Measurements from ENCODE around the gene ELAVL1.

DNA sequence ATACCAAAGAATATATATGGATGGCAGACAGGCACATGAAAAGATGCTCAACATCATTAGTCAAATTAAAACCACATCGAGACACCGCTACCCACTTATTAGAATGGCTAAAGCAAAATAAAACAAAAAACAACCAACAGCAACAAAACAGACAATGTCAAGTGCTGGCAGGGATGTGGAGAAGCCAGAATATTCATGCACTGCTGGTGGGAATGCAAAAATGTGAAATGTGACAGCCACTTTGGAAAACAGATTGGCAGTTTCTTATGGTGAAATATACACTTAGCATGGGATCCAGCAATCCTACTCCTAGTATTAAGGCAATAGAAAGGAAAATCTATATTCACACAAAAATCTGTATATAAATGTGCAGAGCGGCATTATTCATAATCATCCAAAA lies 8.6 kb downstream of the ELAVL1 start:
- TF ChIP-seq, protein P1, sequence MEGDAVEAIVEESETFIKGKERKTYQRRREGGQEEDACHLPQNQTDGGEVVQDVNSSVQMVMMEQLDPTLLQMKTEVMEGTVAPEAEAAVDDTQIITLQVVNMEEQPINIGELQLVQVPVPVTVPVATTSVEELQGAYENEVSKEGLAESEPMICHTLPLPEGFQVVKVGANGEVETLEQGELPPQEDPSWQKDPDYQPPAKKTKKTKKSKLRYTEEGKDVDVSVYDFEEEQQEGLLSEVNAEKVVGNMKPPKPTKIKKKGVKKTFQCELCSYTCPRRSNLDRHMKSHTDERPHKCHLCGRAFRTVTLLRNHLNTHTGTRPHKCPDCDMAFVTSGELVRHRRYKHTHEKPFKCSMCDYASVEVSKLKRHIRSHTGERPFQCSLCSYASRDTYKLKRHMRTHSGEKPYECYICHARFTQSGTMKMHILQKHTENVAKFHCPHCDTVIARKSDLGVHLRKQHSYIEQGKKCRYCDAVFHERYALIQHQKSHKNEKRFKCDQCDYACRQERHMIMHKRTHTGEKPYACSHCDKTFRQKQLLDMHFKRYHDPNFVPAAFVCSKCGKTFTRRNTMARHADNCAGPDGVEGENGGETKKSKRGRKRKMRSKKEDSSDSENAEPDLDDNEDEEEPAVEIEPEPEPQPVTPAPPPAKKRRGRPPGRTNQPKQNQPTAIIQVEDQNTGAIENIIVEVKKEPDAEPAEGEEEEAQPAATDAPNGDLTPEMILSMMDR (conservative IDR thresholded peaks at IDR 0.05; ENCODE audit: low read depth in 2 of 2) = no peak
- TF ChIP-seq POLR2AphosphoS5 (IDR thresholded peaks at IDR 0.05; ENCODE audit: low read depth) (no peak), ZNF331 (CRISPR knock-in tag; IDR thresholded peaks at IDR 0.05; ENCODE audit: low read depth) (no peak), EZH2 (IDR thresholded peaks at IDR 0.05; ENCODE audit: low read depth, unreplicated experiment) (no peak), CREB1 (CRISPR knock-in tag; IDR thresholded peaks at IDR 0.05; ENCODE audit: low read depth) (no peak), EZH2phosphoT487 (IDR thresholded peaks at IDR 0.05; ENCODE audit: unreplicated experiment) (no peak), JUNB (IDR thresholded peaks at IDR 0.05; ENCODE audit: unreplicated experiment) (no peak), STAT1 (IDR thresholded peaks at IDR 0.05; ENCODE audit: unreplicated experiment) (no peak)
- TF ChIP-seq, protein P2, sequence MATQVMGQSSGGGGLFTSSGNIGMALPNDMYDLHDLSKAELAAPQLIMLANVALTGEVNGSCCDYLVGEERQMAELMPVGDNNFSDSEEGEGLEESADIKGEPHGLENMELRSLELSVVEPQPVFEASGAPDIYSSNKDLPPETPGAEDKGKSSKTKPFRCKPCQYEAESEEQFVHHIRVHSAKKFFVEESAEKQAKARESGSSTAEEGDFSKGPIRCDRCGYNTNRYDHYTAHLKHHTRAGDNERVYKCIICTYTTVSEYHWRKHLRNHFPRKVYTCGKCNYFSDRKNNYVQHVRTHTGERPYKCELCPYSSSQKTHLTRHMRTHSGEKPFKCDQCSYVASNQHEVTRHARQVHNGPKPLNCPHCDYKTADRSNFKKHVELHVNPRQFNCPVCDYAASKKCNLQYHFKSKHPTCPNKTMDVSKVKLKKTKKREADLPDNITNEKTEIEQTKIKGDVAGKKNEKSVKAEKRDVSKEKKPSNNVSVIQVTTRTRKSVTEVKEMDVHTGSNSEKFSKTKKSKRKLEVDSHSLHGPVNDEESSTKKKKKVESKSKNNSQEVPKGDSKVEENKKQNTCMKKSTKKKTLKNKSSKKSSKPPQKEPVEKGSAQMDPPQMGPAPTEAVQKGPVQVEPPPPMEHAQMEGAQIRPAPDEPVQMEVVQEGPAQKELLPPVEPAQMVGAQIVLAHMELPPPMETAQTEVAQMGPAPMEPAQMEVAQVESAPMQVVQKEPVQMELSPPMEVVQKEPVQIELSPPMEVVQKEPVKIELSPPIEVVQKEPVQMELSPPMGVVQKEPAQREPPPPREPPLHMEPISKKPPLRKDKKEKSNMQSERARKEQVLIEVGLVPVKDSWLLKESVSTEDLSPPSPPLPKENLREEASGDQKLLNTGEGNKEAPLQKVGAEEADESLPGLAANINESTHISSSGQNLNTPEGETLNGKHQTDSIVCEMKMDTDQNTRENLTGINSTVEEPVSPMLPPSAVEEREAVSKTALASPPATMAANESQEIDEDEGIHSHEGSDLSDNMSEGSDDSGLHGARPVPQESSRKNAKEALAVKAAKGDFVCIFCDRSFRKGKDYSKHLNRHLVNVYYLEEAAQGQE (IDR thresholded peaks at IDR 0.05; ENCODE audit: unreplicated experiment) = no peak
- TF ChIP-seq, protein P3, sequence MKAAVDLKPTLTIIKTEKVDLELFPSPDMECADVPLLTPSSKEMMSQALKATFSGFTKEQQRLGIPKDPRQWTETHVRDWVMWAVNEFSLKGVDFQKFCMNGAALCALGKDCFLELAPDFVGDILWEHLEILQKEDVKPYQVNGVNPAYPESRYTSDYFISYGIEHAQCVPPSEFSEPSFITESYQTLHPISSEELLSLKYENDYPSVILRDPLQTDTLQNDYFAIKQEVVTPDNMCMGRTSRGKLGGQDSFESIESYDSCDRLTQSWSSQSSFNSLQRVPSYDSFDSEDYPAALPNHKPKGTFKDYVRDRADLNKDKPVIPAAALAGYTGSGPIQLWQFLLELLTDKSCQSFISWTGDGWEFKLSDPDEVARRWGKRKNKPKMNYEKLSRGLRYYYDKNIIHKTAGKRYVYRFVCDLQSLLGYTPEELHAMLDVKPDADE (IDR thresholded peaks at IDR 0.05) = no peak
